HepG2 (cell line): ENCODE results near the gene SLC16A5. TPM values are rescaled to one million over a fixed set of nuclear protein-coding genes. Genes with fewer than 3 reads are reported as not detected.

Experiments used
- IRX3 ChIP-seq: sonication (generic); formaldehyde crosslinking; IDR thresholded peaks from 2 replicates; pipeline ENCODE4 v1.8.1; 2023; ENCODE audit warnings: mild to moderate bottlenecking, low read depth, missing genetic modification reagents, borderline replicate concordance
- MIER3 ChIP-seq: IDR thresholded peaks from 2 replicates; pipeline ENCODE4 v1.6.1; 2016; ENCODE audit warnings: missing compliant biosample characterization, borderline replicate concordance
- MYNN ChIP-seq: sonication (generic); formaldehyde crosslinking; IDR thresholded peaks from 2 replicates; pipeline ENCODE4 v1.4.0; 2020; ENCODE audit warnings: mild to moderate bottlenecking, low read depth, missing genetic modification reagents
- NR2F6 ChIP-seq, 2 experiments: IDR thresholded peaks; 2 replicates each; pipeline ENCODE4 v1.6.1; 2016; ENCODE audit warnings: antibody characterized with exemption in 1 of 2, mild to moderate bottlenecking in 1 of 2
- PHF20 ChIP-seq: sonication (generic); formaldehyde crosslinking; IDR thresholded peaks from 2 replicates; pipeline ENCODE4 v1.5.0; 2020; ENCODE audit warnings: mild to moderate bottlenecking, missing genetic modification reagents
- ZHX1 ChIP-seq: sonication (generic); formaldehyde crosslinking; IDR thresholded peaks from 2 replicates; pipeline ENCODE4 v1.8.1; 2022; ENCODE audit warnings: low read depth, mild to moderate bottlenecking, missing genetic modification reagents
- ZNF33A ChIP-seq: sonication (generic); formaldehyde crosslinking; IDR thresholded peaks from 2 replicates; pipeline ENCODE4 v1.5.1; 2020; ENCODE audit warnings: missing genetic modification reagents, mild to moderate bottlenecking, moderate library complexity, borderline replicate concordance
- ZNF432 ChIP-seq: sonication (generic); formaldehyde crosslinking; IDR thresholded peaks from 2 replicates; pipeline ENCODE4 v1.5.0; 2020; ENCODE audit warnings: missing genetic modification reagents, mild to moderate bottlenecking, borderline replicate concordance
- ZNF782 ChIP-seq: sonication (generic); formaldehyde crosslinking; IDR thresholded peaks from 2 replicates; pipeline ENCODE4 v1.4.0; 2020; ENCODE audit warnings: missing genetic modification reagents, mild to moderate bottlenecking, borderline replicate concordance
- ZNF83 ChIP-seq: sonication (generic); formaldehyde crosslinking; IDR thresholded peaks from 2 replicates; pipeline ENCODE4 v1.4.0; 2020; ENCODE audit warnings: missing genetic modification reagents, mild to moderate bottlenecking, borderline replicate concordance
- polyA plus RNA-seq, 8 experiments: library from polyadenylated mRNA; depleted of rRNA in 3 of 8; stranded (reverse) in 7 of 8; unstranded in 1 of 8; fragments of >200 nt; fragmentation: Illumina TruSeq in 4 of 8; extraction: Trizol in 4 of 8; gene quantifications; 2 replicates each; pipeline versions ENCODE4 v1.2.1 to v1.2.3, GENCODE V29; 2011 to 2016; ENCODE audit warnings: low read depth in 4 of 8, missing spikeins in 1 of 8, mixed read lengths in 1 of 8; ENCODE audit not compliant: insufficient read depth in 1 of 8
- total RNA-seq, 5 experiments: library from RNA; depleted of rRNA; stranded (reverse); fragments of >200 nt; fragmentation: Illumina TruSeq; extraction: Trizol; gene quantifications; 2 replicates each; pipeline ENCODE4 v1.2.3, GENCODE V29; 2016; ENCODE audit warnings: low read depth in 1 of 5
- TF ChIP-seq, protein P1 (sequence below): sonication (generic); formaldehyde crosslinking; IDR thresholded peaks from 2 replicates; pipeline ENCODE4 v1.4.0; 2020; ENCODE audit warnings: missing genetic modification reagents
- TF ChIP-seq, protein P2 (sequence below): sonication (generic); formaldehyde crosslinking; IDR thresholded peaks from 2 replicates; pipeline ENCODE4 v1.4.0; 2020; ENCODE audit warnings: missing genetic modification reagents, mild to moderate bottlenecking, borderline replicate concordance
- TF ChIP-seq, protein P3 (sequence below): sonication (generic); formaldehyde crosslinking; IDR thresholded peaks from 2 replicates; pipeline ENCODE4 v1.4.0; 2020; ENCODE audit warnings: missing genetic modification reagents

The SLC16A5 gene
- total and polyA plus RNA-seq, 2 of the 13 experiments (the other 11 are each of a cell fraction or from before 2014, with no cell fraction given): 0.69 to 5.6 TPM

- TF ChIP-seq ZNF782: no peak
- TF ChIP-seq PHF20 (CRISPR knock-in tag): no peak
- peak; percentile 57; the same call in 1 of the 2 replicates for TF ChIP-seq IRX3 (CRISPR knock-in tag)
- TF ChIP-seq, protein P1, sequence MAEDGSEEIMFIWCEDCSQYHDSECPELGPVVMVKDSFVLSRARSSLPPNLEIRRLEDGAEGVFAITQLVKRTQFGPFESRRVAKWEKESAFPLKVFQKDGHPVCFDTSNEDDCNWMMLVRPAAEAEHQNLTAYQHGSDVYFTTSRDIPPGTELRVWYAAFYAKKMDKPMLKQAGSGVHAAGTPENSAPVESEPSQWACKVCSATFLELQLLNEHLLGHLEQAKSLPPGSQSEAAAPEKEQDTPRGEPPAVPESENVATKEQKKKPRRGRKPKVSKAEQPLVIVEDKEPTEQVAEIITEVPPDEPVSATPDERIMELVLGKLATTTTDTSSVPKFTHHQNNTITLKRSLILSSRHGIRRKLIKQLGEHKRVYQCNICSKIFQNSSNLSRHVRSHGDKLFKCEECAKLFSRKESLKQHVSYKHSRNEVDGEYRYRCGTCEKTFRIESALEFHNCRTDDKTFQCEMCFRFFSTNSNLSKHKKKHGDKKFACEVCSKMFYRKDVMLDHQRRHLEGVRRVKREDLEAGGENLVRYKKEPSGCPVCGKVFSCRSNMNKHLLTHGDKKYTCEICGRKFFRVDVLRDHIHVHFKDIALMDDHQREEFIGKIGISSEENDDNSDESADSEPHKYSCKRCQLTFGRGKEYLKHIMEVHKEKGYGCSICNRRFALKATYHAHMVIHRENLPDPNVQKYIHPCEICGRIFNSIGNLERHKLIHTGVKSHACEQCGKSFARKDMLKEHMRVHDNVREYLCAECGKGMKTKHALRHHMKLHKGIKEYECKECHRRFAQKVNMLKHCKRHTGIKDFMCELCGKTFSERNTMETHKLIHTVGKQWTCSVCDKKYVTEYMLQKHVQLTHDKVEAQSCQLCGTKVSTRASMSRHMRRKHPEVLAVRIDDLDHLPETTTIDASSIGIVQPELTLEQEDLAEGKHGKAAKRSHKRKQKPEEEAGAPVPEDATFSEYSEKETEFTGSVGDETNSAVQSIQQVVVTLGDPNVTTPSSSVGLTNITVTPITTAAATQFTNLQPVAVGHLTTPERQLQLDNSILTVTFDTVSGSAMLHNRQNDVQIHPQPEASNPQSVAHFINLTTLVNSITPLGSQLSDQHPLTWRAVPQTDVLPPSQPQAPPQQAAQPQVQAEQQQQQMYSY: no peak
- TF ChIP-seq, protein P2, sequence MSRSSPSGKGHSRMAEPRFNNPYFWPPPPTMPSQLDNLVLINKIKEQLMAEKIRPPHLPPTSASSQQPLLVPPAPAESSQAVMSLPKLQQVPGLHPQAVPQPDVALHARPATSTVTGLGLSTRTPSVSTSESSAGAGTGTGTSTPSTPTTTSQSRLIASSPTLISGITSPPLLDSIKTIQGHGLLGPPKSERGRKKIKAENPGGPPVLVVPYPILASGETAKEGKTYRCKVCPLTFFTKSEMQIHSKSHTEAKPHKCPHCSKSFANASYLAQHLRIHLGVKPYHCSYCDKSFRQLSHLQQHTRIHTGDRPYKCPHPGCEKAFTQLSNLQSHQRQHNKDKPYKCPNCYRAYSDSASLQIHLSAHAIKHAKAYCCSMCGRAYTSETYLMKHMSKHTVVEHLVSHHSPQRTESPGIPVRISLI: peak; percentile 67; the same call in 1 of the 2 replicates
- no peak for TF ChIP-seq ZNF432 (CRISPR knock-in tag)
- no peak; the same call in 1 of the 2 replicates for TF ChIP-seq MYNN (CRISPR knock-in tag)
- peak; percentile 99 for TF ChIP-seq NR2F6 (IDR thresholded peaks at IDR 0.05)
- peak; percentile 100 for TF ChIP-seq NR2F6 (CRISPR knock-in tag; IDR thresholded peaks at IDR 0.05)
- TF ChIP-seq ZHX1 (CRISPR knock-in tag): peak; percentile 65; the same call in 1 of the 2 replicates
- TF ChIP-seq ZNF33A (CRISPR knock-in tag): no peak
- TF ChIP-seq ZNF83 (CRISPR knock-in tag): peak; percentile 32; the same call in 1 of the 2 replicates
- TF ChIP-seq, protein P3, sequence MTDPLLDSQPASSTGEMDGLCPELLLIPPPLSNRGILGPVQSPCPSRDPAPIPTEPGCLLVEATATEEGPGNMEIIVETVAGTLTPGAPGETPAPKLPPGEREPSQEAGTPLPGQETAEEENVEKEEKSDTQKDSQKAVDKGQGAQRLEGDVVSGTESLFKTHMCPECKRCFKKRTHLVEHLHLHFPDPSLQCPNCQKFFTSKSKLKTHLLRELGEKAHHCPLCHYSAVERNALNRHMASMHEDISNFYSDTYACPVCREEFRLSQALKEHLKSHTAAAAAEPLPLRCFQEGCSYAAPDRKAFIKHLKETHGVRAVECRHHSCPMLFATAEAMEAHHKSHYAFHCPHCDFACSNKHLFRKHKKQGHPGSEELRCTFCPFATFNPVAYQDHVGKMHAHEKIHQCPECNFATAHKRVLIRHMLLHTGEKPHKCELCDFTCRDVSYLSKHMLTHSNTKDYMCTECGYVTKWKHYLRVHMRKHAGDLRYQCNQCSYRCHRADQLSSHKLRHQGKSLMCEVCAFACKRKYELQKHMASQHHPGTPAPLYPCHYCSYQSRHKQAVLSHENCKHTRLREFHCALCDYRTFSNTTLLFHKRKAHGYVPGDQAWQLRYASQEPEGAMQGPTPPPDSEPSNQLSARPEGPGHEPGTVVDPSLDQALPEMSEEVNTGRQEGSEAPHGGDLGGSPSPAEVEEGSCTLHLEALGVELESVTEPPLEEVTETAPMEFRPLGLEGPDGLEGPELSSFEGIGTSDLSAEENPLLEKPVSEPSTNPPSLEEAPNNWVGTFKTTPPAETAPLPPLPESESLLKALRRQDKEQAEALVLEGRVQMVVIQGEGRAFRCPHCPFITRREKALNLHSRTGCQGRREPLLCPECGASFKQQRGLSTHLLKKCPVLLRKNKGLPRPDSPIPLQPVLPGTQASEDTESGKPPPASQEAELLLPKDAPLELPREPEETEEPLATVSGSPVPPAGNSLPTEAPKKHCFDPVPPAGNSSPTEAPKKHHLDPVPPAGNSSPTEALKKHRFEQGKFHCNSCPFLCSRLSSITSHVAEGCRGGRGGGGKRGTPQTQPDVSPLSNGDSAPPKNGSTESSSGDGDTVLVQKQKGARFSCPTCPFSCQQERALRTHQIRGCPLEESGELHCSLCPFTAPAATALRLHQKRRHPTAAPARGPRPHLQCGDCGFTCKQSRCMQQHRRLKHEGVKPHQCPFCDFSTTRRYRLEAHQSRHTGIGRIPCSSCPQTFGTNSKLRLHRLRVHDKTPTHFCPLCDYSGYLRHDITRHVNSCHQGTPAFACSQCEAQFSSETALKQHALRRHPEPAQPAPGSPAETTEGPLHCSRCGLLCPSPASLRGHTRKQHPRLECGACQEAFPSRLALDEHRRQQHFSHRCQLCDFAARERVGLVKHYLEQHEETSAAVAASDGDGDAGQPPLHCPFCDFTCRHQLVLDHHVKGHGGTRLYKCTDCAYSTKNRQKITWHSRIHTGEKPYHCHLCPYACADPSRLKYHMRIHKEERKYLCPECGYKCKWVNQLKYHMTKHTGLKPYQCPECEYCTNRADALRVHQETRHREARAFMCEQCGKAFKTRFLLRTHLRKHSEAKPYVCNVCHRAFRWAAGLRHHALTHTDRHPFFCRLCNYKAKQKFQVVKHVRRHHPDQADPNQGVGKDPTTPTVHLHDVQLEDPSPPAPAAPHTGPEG (CRISPR knock-in tag): peak; percentile 64; the same call in 1 of the 2 replicates
- TF ChIP-seq MIER3 (CRISPR knock-in tag): peak; percentile 83; the same call in 1 of the 2 replicates
Observed at GRCh38 chr17:75084039-75084660, 3.6 kb upstream of the SLC16A5 start (continued).
